CD4-positive, alpha-beta T cell (primary cell): ENCODE data around the gene CYP3A5. TPM values are rescaled to one million over a fixed set of nuclear protein-coding genes. Genes with fewer than 3 reads are reported as not detected.

Experiments
- ATAC-seq: fragments of 200-7000 bp; cut with Tn5 transposase; one replicate; pipeline ENCODE4 v1.10.0; 2022; ENCODE audit warnings: mild to moderate bottlenecking; ENCODE audit not compliant: poor library complexity
- CTCF ChIA-PET: fragments of 350-600 bp; sonication (Branson Sonifier 250); formaldehyde crosslinking; loops from one replicate; lab custom pipeline; 2021; ENCODE audit warnings: antibody characterized with exemption, inconsistent platforms; lab: Charles Lee
- POLR2A ChIA-PET: fragments of 350-600 bp; sonication (Branson Sonifier 250); formaldehyde crosslinking; loops from one replicate; lab custom pipeline; 2021; ENCODE audit warnings: antibody characterized with exemption, inconsistent platforms; lab: Charles Lee
- DNase-seq, 14 experiments: peaks; one replicate each; pipeline ENCODE4 v3.0.0-alpha.2; 2013 to 2020; ENCODE audit warnings: mixed read lengths in 2 of 14
- H3K27ac ChIP-seq, 2 donors: one replicate each; pipeline versions ENCODE4 v1.5.1 to v1.7.0; 2013; ENCODE audit warnings: low read length in 2 of 2, low read depth in 1 of 2, mild to moderate bottlenecking in 1 of 2
- H3K27me3 ChIP-seq, 2 experiments: 1 replicate in 1 of 2; 2 replicates in 1 of 2; pipeline versions ENCODE4 v1.6.1 to v1.7.0; 2013; ENCODE audit warnings: low read length in 2 of 2, control low read depth in 1 of 2, mild to moderate bottlenecking in 1 of 2, moderate library complexity in 1 of 2; ENCODE audit not compliant: insufficient read depth in 2 of 2, control insufficient read depth in 1 of 2
- H3K36me3 ChIP-seq: one replicate; pipeline ENCODE4 v1.6.1; 2013; ENCODE audit warnings: low read length, control low read depth; ENCODE audit not compliant: insufficient read depth
- H3K4me1 ChIP-seq: one replicate; pipeline ENCODE4 v1.6.1; 2013; ENCODE audit warnings: low read length, control low read depth; ENCODE audit not compliant: insufficient read depth
- H3K4me3 ChIP-seq: one replicate; pipeline ENCODE4 v1.5.1; 2013; ENCODE audit warnings: mild to moderate bottlenecking, low read length, moderate library complexity
- H3K9me3 ChIP-seq, 2 experiments: 1 replicate in 1 of 2; 2 replicates in 1 of 2; pipeline versions ENCODE4 v1.6.1 to v1.7.0; 2013; ENCODE audit warnings: low read length in 2 of 2, mild to moderate bottlenecking in 2 of 2, control low read depth in 1 of 2, moderate library complexity in 1 of 2; ENCODE audit not compliant: control insufficient read depth in 1 of 2, insufficient read depth in 1 of 2
- H3K27ac Mint-ChIP-seq: one replicate; pipeline ENCODE4 v1.8.0; 2020; ENCODE audit warnings: mixed read lengths
- H3K27me3 Mint-ChIP-seq: one replicate; pipeline ENCODE4 v1.8.0; 2021; ENCODE audit warnings: mixed read lengths
- H3K36me3 Mint-ChIP-seq: one replicate; pipeline ENCODE4 v1.8.0; 2021; ENCODE audit warnings: low read depth, mixed read lengths
- H3K4me1 Mint-ChIP-seq: one replicate; pipeline ENCODE4 v1.8.0; 2021; ENCODE audit warnings: low read depth, mixed read lengths
- H3K4me3 Mint-ChIP-seq: one replicate; pipeline ENCODE4 v1.8.0; 2020; ENCODE audit warnings: mild to moderate bottlenecking, mixed read lengths
- H3K9me3 Mint-ChIP-seq: one replicate; pipeline ENCODE4 v1.8.0; 2020; ENCODE audit warnings: mixed read lengths
- CTCF ChIP-seq: fragments of 200-600 bp; IDR thresholded peaks from one replicate; pipeline ENCODE4 v1.8.0; 2022; ENCODE audit warnings: antibody characterized with exemption, mild to moderate bottlenecking
- intact Hi-C, 2 experiments: fragments of 100-400 bp; cut with DNase I in 1 of 2; cut with micrococcal nuclease in 1 of 2; formaldehyde crosslinking; loops; one replicate each; pipeline versions ENCODE4 v1.15.1 to v1.9.0; 2023 to 2025; cut with DNase I, micrococcal nuclease
- total RNA-seq, 174 experiments: library from RNA in 2 of 174; stranded (reverse) in 2 of 174; gene quantifications; one replicate each; pipeline ENCODE4 v1.2.3 and lab custom pipeline; 2021 to 2026

The CYP3A5 gene
- total RNA-seq, 2 experiments from 2014 or later, result not detected

DNA sequence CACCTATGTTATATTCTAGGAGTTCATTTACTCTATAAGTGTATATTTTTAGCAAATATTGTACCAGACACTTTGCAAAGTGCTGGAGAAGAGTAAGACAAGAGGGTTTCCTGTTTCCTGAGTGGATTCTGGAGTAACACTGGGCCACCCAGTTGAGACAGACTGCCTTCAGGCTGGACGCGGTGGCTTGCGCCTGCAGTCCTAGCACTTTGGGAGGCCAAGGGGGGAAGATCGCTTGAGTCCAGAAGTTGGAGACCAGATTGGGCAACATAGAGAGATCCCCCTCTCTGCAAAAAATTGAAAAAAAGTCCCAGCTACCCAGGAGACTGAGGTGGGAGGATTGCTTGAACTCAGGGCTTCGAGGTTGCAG, 63.8 kb downstream of the CYP3A5 start:
- Mint-ChIP-seq H3K27me3 (no peaks in the 10 kb centered on the region), H3K9me3 (no peaks in the 10 kb centered on the region), H3K27ac (peak overlapping the region; percentile 92), H3K36me3 (peaks cover 44% of the 10 kb centered on the region), H3K4me1 (peaks cover 44% of the 10 kb centered on the region), H3K4me3 (peak overlapping the region; percentile 99)
- ATAC-seq (no peak), DNase-seq (no peak)
- intact Hi-C loops, result loop anchor here (1.0 to 10.0 kb wide), 5 partner anchors 59 to 1219 kb away; partner anchors contain the start of genes FAM200A (in 1 of the 2), ZKSCAN5 (in 1 of the 2), ZNF394 (in 1 of the 2) and ZNF655 (in 1 of the 2)
- no peak for TF ChIP-seq CTCF
- H3K4me3 ChIP-seq, result peak overlapping the region; percentile 96
- ChIA-PET CTCF (interaction anchor here (1.1 kb wide), 1 partner anchor 57 kb away, joined by 3 read pairs; the partner anchor contains the start of gene ZNF655), POLR2A (interaction anchor here (1.6 to 2.9 kb wide), 7 partner anchors 9 to 116 kb away, joined by 4 to 36 read pairs (median 11); partner anchors contain the start of genes FAM200A, ZKSCAN5, ZNF394 and ZNF655)
- H3K36me3 ChIP-seq, result peaks cover 26% of the 10 kb centered on the region
- no peaks in the 10 kb centered on the region for H3K27me3 ChIP-seq
- H3K9me3 ChIP-seq, result no peaks in the 10 kb centered on the region
- H3K4me1 ChIP-seq, result peaks cover 20% of the 10 kb centered on the region
- no peak overlapping the region for H3K27ac ChIP-seq

- Mint-ChIP-seq H3K4me1 (peaks cover 40% of the 10 kb centered on the region), H3K36me3 (peaks cover 31% of the 10 kb centered on the region), H3K27ac (no peak overlapping the region), H3K4me3 (peak overlapping the region; percentile 56), H3K9me3 (no peaks in the 10 kb centered on the region), H3K27me3 (no peaks in the 10 kb centered on the region)
- no peak for DNase-seq
- H3K4me1 ChIP-seq, result peaks cover 20% of the 10 kb centered on the region
- H3K27ac ChIP-seq, result no peak overlapping the region
- ATAC-seq, result no peak
- H3K9me3 ChIP-seq, result no peaks in the 10 kb centered on the region
- no peaks in the 10 kb centered on the region for H3K27me3 ChIP-seq
- TF ChIP-seq CTCF, result no peak
- peaks cover 13% of the 10 kb centered on the region for H3K36me3 ChIP-seq
- no peak overlapping the region for H3K4me3 ChIP-seq
- ChIA-PET CTCF (no interaction called here), POLR2A (no interaction called here)
- intact Hi-C loops, result loop anchor here in 1 of 2 experiments (10.0 kb wide), 1 partner anchor 1220 kb away; no protein-coding TSS in a partner anchor
Observed at GRCh38 chr7:99614495-99614894, 65.3 kb downstream of the CYP3A5 start.

- H3K27ac Mint-ChIP-seq, result no peak overlapping the region
- H3K9me3 Mint-ChIP-seq, result no peaks in the 10 kb centered on the region
- H3K4me1 Mint-ChIP-seq, result no peaks in the 10 kb centered on the region
- no peaks in the 10 kb centered on the region for H3K27me3 Mint-ChIP-seq
- CTCF ChIA-PET, result no interaction called here
- H3K4me3 ChIP-seq, result no peak overlapping the region
- H3K9me3 ChIP-seq, result no peaks in the 10 kb centered on the region
- TF ChIP-seq CTCF, result no peak
- ATAC-seq, result no peak
- POLR2A ChIA-PET, result no interaction called here
- H3K27ac ChIP-seq, result no peak overlapping the region
- no peak for DNase-seq
- no peak overlapping the region for H3K4me3 Mint-ChIP-seq
- H3K27me3 ChIP-seq, result no peaks in the 10 kb centered on the region
- H3K36me3 Mint-ChIP-seq, result no peaks in the 10 kb centered on the region
- H3K36me3 ChIP-seq, result no peaks in the 10 kb centered on the region
- H3K4me1 ChIP-seq, result no peaks in the 10 kb centered on the region
- intact Hi-C loops, result no loop called here
Observed at GRCh38 chr7:99607548-99607947, 72.2 kb downstream of the CYP3A5 start.
